ENCODE data around the gene FLYWCH2. TPM values are rescaled to one million over a fixed set of nuclear protein-coding genes. Genes with fewer than 3 reads are reported as not detected.
"Not testable (repeated sequence)": the region's sequence is repeated elsewhere in the genome, so short reads cannot be mapped to it uniquely, and the experiment has no call there.

The FLYWCH2 gene
- total RNA-seq, 2 experiments from 2014 or later, result 23.9 to 38.7 TPM

DNA sequence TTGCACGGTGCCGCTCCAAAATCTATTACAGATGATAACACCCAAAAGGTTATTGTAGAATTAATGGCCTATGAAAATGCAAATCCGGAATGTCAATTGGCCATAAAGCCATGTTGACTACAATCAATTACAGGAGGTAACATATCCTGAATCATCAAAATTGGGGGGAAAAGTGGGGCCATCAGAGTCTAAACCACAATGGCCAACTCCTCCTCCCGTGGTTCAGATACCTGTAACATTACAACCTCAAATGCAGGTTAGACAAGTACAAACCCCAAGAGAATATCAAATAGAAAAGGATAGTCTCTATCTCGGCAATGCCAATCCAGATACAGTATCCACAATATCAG lies 43.6 kb downstream of the FLYWCH2 start:
- no peaks in the 10 kb centered on the region for H3K79me2 ChIP-seq (ENCODE audit: insufficient read depth, low read depth, low read length)
- H4K20me1 ChIP-seq (ENCODE audit: insufficient read depth, low read length), result peaks cover 4% of the 10 kb centered on the region; the same call in 1 of the 2 replicates
- H3K4me3 ChIP-seq (ENCODE audit: low read depth, low read length, poor library complexity, severe bottlenecking), result no peak overlapping the region
- no peaks in the 10 kb centered on the region; the same call in 1 of the 2 replicates for H3K36me3 ChIP-seq (ENCODE audit: insufficient read depth, low read length)
- POLR2A ChIA-PET, result no interaction called here
- peaks cover 4% of the 10 kb centered on the region for H3K4me1 ChIP-seq (ENCODE audit: insufficient read depth, low read length, poor library complexity, severe bottlenecking)
- intact Hi-C loops (cut with micrococcal nuclease; ENCODE audit: unreplicated experiment), result loop anchor here (5.0 kb wide), 1 partner anchor 36 kb away; the partner anchor contains the start of gene KREMEN2
- CTCF ChIA-PET (ENCODE audit: unreplicated experiment), result no interaction called here
- TF ChIP-seq EZH2phosphoT487 (IDR thresholded peaks at IDR 0.05; ENCODE audit: borderline replicate concordance, low read depth, low read length), result no peak
- TF ChIP-seq, protein P1, sequence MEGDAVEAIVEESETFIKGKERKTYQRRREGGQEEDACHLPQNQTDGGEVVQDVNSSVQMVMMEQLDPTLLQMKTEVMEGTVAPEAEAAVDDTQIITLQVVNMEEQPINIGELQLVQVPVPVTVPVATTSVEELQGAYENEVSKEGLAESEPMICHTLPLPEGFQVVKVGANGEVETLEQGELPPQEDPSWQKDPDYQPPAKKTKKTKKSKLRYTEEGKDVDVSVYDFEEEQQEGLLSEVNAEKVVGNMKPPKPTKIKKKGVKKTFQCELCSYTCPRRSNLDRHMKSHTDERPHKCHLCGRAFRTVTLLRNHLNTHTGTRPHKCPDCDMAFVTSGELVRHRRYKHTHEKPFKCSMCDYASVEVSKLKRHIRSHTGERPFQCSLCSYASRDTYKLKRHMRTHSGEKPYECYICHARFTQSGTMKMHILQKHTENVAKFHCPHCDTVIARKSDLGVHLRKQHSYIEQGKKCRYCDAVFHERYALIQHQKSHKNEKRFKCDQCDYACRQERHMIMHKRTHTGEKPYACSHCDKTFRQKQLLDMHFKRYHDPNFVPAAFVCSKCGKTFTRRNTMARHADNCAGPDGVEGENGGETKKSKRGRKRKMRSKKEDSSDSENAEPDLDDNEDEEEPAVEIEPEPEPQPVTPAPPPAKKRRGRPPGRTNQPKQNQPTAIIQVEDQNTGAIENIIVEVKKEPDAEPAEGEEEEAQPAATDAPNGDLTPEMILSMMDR (conservative IDR thresholded peaks at IDR 0.05; ENCODE audit: low read length), result no peak
- no peak for DNase-seq (ENCODE audit: low spot score)
- H3K27ac ChIP-seq (ENCODE audit: low read depth, low read length, poor library complexity, severe bottlenecking), result no peak overlapping the region
- no peaks in the 10 kb centered on the region for H3K9me2 ChIP-seq (ENCODE audit: insufficient read depth, low read length)
- BruUV-seq (replicated peaks), result no TSS peak
- H2AFZ ChIP-seq (ENCODE audit: low read length), result no peak overlapping the region
- no peaks in the 10 kb centered on the region for H3K9me3 ChIP-seq (ENCODE audit: low read length)
- peak overlapping the region; percentile 36; the same call in 1 of the 2 replicates for H3K4me2 ChIP-seq (ENCODE audit: low read length)

DNA sequence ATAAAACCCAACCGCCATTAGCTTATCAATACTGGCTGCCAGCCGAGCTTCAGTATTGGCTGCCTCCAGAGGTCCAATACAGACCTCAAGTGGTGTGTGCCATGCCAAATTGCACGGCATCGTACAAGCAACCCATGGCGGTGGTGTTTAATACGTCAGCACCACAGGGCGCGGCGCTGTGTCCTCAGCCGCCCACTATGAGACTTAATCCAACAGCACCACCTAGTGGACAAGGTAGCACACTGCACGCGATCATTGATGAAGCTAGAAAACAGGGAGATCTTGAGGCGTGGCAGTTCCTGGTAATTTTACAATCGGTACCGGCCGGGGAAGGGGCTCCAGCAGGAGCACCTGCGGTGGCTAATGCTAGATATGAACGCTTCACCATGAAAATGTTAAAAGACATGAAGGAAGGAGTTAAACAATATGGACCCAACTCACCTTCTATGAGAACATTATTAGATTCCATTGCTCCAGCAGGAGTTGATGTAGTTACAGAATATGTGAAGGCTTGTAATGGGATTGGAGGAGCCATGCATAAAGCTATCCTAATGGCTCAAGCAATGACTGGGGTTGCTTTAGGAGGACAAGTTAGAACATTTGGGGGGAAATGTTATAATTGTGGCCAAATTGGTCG lies 44.1 kb downstream of the FLYWCH2 start:
- Histone ChIP-seq H3K79me2 (ENCODE audit: insufficient read depth, low read depth, low read length) (no peaks in the 10 kb centered on the region), H3K9me2 (ENCODE audit: insufficient read depth, low read length) (no peaks in the 10 kb centered on the region), H3K36me3 (ENCODE audit: insufficient read depth, low read length) (no peaks in the 10 kb centered on the region; the same call in 1 of the 2 replicates), H3K4me2 (ENCODE audit: low read length) (peak overlapping the region; percentile 36; the same call in 1 of the 2 replicates), H3K9me3 (ENCODE audit: low read length) (no peaks in the 10 kb centered on the region), H4K20me1 (ENCODE audit: insufficient read depth, low read length) (peaks cover 4% of the 10 kb centered on the region; the same call in 1 of the 2 replicates), H2AFZ (ENCODE audit: low read length) (no peak overlapping the region), H3K4me3 (ENCODE audit: low read depth, low read length, poor library complexity, severe bottlenecking) (no peak overlapping the region), H3K27ac (ENCODE audit: low read depth, low read length, poor library complexity, severe bottlenecking) (no peak overlapping the region), H3K4me1 (ENCODE audit: insufficient read depth, low read length, poor library complexity, severe bottlenecking) (peaks cover 4% of the 10 kb centered on the region)
- POLR2A ChIA-PET, result interaction anchor here (0.6 kb wide), 1 partner anchor 26 kb away, joined by 4 read pairs; no protein-coding TSS in a partner anchor
- DNase-seq (ENCODE audit: low spot score), result peak; percentile 86
- TF ChIP-seq EZH2phosphoT487 (IDR thresholded peaks at IDR 0.05; ENCODE audit: borderline replicate concordance, low read depth, low read length), result no peak
- TF ChIP-seq, protein P1 (conservative IDR thresholded peaks at IDR 0.05; ENCODE audit: low read length), result peak; percentile 98
- no TSS peak for BruUV-seq (replicated peaks)
- intact Hi-C loops (cut with micrococcal nuclease; ENCODE audit: unreplicated experiment), result loop anchor here (1.0 to 5.0 kb wide), 2 partner anchors 35 to 56 kb away; partner anchors contain the start of gene KREMEN2
- CTCF ChIA-PET (ENCODE audit: unreplicated experiment), result interaction anchor here (0.6 kb wide), 4 partner anchors 13 to 59 kb away, joined by 3 to 5 read pairs (median 4); no protein-coding TSS in a partner anchor

DNA sequence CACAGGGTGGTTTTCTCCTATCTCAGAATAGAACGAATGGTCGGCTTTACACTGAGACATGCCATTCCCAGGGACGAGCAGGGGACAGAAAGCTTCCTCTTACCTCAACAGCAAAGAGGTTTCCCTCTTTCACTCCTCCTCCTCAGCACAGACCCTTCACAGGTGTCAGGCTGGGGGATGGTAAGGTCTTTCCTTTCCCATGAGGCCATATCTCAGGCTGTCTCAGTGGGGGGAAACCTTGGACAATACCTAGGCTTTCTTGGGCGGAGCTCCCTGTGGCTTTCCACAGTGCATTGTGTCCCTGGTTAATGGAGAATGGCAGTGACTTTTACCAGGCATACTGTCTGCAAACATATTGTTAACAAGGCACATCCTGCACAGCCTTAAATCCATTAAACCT lies 45.1 kb downstream of the FLYWCH2 start:
- intact Hi-C loops (cut with micrococcal nuclease; ENCODE audit: unreplicated experiment), result loop anchor here (5.0 kb wide), 1 partner anchor 34 kb away; the partner anchor contains the start of gene KREMEN2
- BruUV-seq (replicated peaks); H4K20me1 ChIP-seq (ENCODE audit: insufficient read depth, low read length); H3K79me2 ChIP-seq (ENCODE audit: insufficient read depth, low read depth, low read length); CTCF ChIA-PET (ENCODE audit: unreplicated experiment); H3K9me3 ChIP-seq (ENCODE audit: low read length); H3K4me3 ChIP-seq (ENCODE audit: low read depth, low read length, poor library complexity, severe bottlenecking); POLR2A ChIA-PET; H3K9me2 ChIP-seq (ENCODE audit: insufficient read depth, low read length); H2AFZ ChIP-seq (ENCODE audit: low read length); DNase-seq (ENCODE audit: low spot score); H3K27ac ChIP-seq (ENCODE audit: low read depth, low read length, poor library complexity, severe bottlenecking); H3K4me1 ChIP-seq (ENCODE audit: insufficient read depth, low read length, poor library complexity, severe bottlenecking); H3K4me2 ChIP-seq (ENCODE audit: low read length); H3K36me3 ChIP-seq (ENCODE audit: insufficient read depth, low read length): not testable (repeated sequence)

All from OCI-LY7 (cell line).